ENCODE results near the gene NT5E. TPM values are rescaled to one million over a fixed set of nuclear protein-coding genes. Genes with fewer than 3 reads are reported as not detected.

The NT5E gene
- total RNA-seq, 2 donors from 2014 or later, result 1.5 to 5.1 TPM

- Mint-ChIP-seq H3K36me3 (ENCODE audit: low read depth) (no peaks in the 10 kb centered on the region), H3K4me3 (no peak overlapping the region), H3K27me3 (no peaks in the 10 kb centered on the region), H3K27ac (no peak overlapping the region), H3K4me1 (no peaks in the 10 kb centered on the region)
- DNase-seq, result no peak
- H3K9me3 ChIP-seq (ENCODE audit: control insufficient read depth, low read length, poor library complexity, severe bottlenecking), result no peaks in the 10 kb centered on the region
- ATAC-seq, result no peak
Observed at GRCh38 chr6:85431271-85431670, 18.6 kb upstream of the NT5E start.

DNA sequence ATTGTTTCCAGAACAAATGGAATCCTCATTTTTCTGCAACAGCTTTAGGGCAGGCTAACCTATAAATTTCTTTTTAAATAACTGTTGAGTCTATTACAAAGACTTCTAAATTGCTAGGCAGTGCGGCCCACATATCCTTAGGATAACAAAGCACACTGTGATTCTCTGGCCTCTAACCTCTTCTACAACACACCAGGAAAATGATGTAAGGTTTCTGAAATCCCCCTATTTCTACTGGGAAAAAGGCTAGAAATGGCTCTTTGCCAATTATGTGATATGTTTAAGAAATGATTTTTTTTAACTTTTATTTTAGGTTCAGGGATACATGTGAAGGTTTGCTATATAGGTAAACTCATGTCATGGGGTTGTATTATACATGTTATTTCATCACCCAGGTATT, 17.3 kb upstream of the NT5E start:
- Mint-ChIP-seq H3K4me1 (no peaks in the 10 kb centered on the region), H3K27ac (no peak overlapping the region), H3K4me3 (no peak overlapping the region), H3K36me3 (ENCODE audit: low read depth) (no peaks in the 10 kb centered on the region), H3K27me3 (no peaks in the 10 kb centered on the region)
- ATAC-seq (no peak), DNase-seq (no peak)
- H3K9me3 ChIP-seq (ENCODE audit: control insufficient read depth, low read length, poor library complexity, severe bottlenecking), result no peaks in the 10 kb centered on the region

DNA sequence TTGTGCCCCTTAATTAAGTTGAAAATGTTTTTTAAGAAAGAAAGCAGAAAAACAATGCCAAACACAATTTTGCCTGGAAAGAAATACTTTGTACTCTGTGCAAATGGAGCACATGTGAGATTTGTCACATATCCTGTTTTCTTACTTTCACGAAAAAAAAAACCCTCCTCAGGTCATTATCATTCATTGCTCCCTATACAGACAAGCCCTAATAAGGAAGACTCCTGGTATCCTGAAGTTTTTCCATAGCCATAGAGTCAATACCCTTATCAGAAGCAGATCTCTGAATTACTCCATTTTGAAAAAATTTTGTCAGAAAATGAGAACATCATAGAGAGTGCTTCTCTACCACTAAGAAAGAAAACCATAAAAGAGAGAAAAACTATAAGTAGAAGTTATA, 14.0 kb upstream of the NT5E start:
- ATAC-seq (no peak), DNase-seq (no peak)
- no peak overlapping the region for H3K4me3 Mint-ChIP-seq
- no peaks in the 10 kb centered on the region for H3K27me3 Mint-ChIP-seq
- H3K4me1 Mint-ChIP-seq, result no peaks in the 10 kb centered on the region
- H3K27ac Mint-ChIP-seq, result no peak overlapping the region
- no peaks in the 10 kb centered on the region for H3K9me3 ChIP-seq (ENCODE audit: control insufficient read depth, low read length, poor library complexity, severe bottlenecking)
- H3K36me3 Mint-ChIP-seq (ENCODE audit: low read depth), result no peaks in the 10 kb centered on the region

- Mint-ChIP-seq H3K4me3 (no peak overlapping the region), H3K27me3 (no peaks in the 10 kb centered on the region), H3K27ac (no peak overlapping the region), H3K4me1 (no peaks in the 10 kb centered on the region), H3K36me3 (ENCODE audit: low read depth) (no peaks in the 10 kb centered on the region)
- no peak for ATAC-seq
- DNase-seq, result no peak
- no peaks in the 10 kb centered on the region for H3K9me3 ChIP-seq (ENCODE audit: control insufficient read depth, low read length, poor library complexity, severe bottlenecking)
Observed at GRCh38 chr6:85436411-85436810, 13.5 kb upstream of the NT5E start.

DNA sequence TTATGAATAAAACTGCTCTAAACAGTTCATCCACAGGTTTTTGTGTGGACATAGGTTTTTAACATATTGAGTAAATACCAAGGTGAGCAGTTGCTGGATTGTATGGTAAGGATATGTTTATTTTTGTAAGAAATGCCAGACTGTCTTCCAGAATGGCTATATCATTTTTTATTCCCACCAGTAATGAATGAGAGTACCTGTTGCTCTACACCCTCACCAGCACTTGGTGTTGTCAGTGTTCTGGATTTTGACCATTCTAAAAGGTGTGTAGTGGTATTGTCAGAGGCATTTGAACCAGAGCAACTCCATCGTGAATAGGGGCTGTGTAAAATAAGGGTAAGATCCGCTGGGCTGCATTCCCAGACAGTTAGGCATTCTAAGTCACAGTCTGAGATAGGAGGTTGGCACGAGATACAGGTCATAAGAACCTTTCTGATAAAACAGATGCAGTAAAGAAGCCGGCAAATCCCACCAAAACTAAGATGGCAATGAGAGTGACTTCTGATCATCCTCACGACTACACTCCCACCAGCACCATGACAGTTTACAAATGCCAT, 12.9 kb upstream of the NT5E start:
- DNase-seq (no peak), ATAC-seq (no peak)
- H3K27me3 Mint-ChIP-seq, result no peaks in the 10 kb centered on the region
- no peaks in the 10 kb centered on the region for H3K9me3 ChIP-seq (ENCODE audit: control insufficient read depth, low read length, poor library complexity, severe bottlenecking)
- no peak overlapping the region for H3K4me3 Mint-ChIP-seq
- no peak overlapping the region for H3K27ac Mint-ChIP-seq
- no peaks in the 10 kb centered on the region for H3K36me3 Mint-ChIP-seq (ENCODE audit: low read depth)
- no peaks in the 10 kb centered on the region for H3K4me1 Mint-ChIP-seq

- Mint-ChIP-seq H3K27ac (no peak overlapping the region), H3K36me3 (ENCODE audit: low read depth) (peaks cover 4% of the 10 kb centered on the region), H3K27me3 (peaks cover 20% of the 10 kb centered on the region), H3K4me3 (no peak overlapping the region), H3K4me1 (peaks cover 4% of the 10 kb centered on the region)
- no peak for ATAC-seq
- DNase-seq, result no peak
- H3K9me3 ChIP-seq (ENCODE audit: control insufficient read depth, low read length, poor library complexity, severe bottlenecking), result no peaks in the 10 kb centered on the region
Observed at GRCh38 chr6:85443349-85444117, 6.3 kb upstream of the NT5E start.

- peak overlapping the region; percentile 21 for H3K27ac Mint-ChIP-seq
- DNase-seq (no peak), ATAC-seq (peak; percentile 51)
- peaks cover 72% of the 10 kb centered on the region for H3K27me3 Mint-ChIP-seq
- H3K9me3 ChIP-seq (ENCODE audit: control insufficient read depth, low read length, poor library complexity, severe bottlenecking), result no peaks in the 10 kb centered on the region
- peaks cover 22% of the 10 kb centered on the region for H3K4me1 Mint-ChIP-seq
- peaks cover 6% of the 10 kb centered on the region for H3K36me3 Mint-ChIP-seq (ENCODE audit: low read depth)
- peak overlapping the region; percentile 78 for H3K4me3 Mint-ChIP-seq
Observed at GRCh38 chr6:85449388-85449817, 480 bp upstream of the NT5E start.

GRCh38 chr6:85451565-85452306, 1.9 kb downstream of the NT5E start:
- Mint-ChIP-seq H3K4me1 (peaks cover 22% of the 10 kb centered on the region), H3K36me3 (ENCODE audit: low read depth) (peaks cover 10% of the 10 kb centered on the region), H3K27me3 (peaks cover 85% of the 10 kb centered on the region), H3K4me3 (peak overlapping the region; percentile 93), H3K27ac (peak overlapping the region; percentile 34)
- no peaks in the 10 kb centered on the region for H3K9me3 ChIP-seq (ENCODE audit: control insufficient read depth, low read length, poor library complexity, severe bottlenecking)
- ATAC-seq (no peak), DNase-seq (no peak)

- peaks cover 22% of the 10 kb centered on the region for H3K4me1 Mint-ChIP-seq
Observed at GRCh38 chr6:85452441-85452881, 2.6 kb downstream of the NT5E start.

GRCh38 chr6:85453052-85453451, 3.2 kb downstream of the NT5E start:
- no peaks in the 10 kb centered on the region for H3K9me3 ChIP-seq (ENCODE audit: control insufficient read depth, low read length, poor library complexity, severe bottlenecking)
- Mint-ChIP-seq H3K27ac (no peak overlapping the region), H3K4me1 (peaks cover 19% of the 10 kb centered on the region), H3K4me3 (no peak overlapping the region), H3K36me3 (ENCODE audit: low read depth) (peaks cover 6% of the 10 kb centered on the region), H3K27me3 (peaks cover 88% of the 10 kb centered on the region)
- ATAC-seq (no peak), DNase-seq (no peak)

More at GRCh38 chr6:85452441-85452881, 2.6 kb downstream of the NT5E start:
- Mint-ChIP-seq H3K36me3 (ENCODE audit: low read depth) (peaks cover 10% of the 10 kb centered on the region), H3K27ac (no peak overlapping the region), H3K4me3 (peak overlapping the region; percentile 68), H3K27me3 (peaks cover 91% of the 10 kb centered on the region)
- ATAC-seq, result no peak
- DNase-seq, result no peak
- no peaks in the 10 kb centered on the region for H3K9me3 ChIP-seq (ENCODE audit: control insufficient read depth, low read length, poor library complexity, severe bottlenecking)

DNA sequence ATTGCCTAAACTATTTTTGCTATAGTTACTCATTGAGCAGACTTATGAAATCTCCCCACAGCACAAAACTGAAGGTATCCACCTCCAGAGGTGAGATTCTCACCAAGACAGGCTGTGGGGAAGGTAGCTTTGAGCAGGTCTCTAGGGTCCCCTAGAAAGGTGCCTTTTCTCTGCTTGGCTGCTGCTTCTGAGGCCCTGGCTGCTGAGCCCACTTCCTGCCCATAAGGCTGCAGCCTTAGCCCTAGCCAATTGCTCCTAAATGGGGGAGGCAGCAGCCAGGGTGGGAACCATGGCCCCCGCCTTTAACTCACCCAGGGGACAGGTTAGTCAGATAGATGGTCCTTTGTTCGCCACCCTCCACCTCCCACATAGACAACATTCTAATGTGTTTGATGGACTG, 3.6 kb downstream of the NT5E start:
- Mint-ChIP-seq H3K36me3 (ENCODE audit: low read depth) (peaks cover 6% of the 10 kb centered on the region), H3K4me1 (peaks cover 22% of the 10 kb centered on the region), H3K4me3 (no peak overlapping the region), H3K27me3 (peaks cover 88% of the 10 kb centered on the region), H3K27ac (no peak overlapping the region)
- DNase-seq (no peak), ATAC-seq (no peak)
- H3K9me3 ChIP-seq (ENCODE audit: control insufficient read depth, low read length, poor library complexity, severe bottlenecking), result no peaks in the 10 kb centered on the region

- ATAC-seq (no peak), DNase-seq (no peak)
- Mint-ChIP-seq H3K4me1 (peaks cover 12% of the 10 kb centered on the region), H3K27ac (no peak overlapping the region), H3K4me3 (no peak overlapping the region), H3K27me3 (peaks cover 76% of the 10 kb centered on the region), H3K36me3 (ENCODE audit: low read depth) (peaks cover 6% of the 10 kb centered on the region)
- H3K9me3 ChIP-seq (ENCODE audit: control insufficient read depth, low read length, poor library complexity, severe bottlenecking), result no peaks in the 10 kb centered on the region
Observed at GRCh38 chr6:85455471-85456026, 5.7 kb downstream of the NT5E start.

DNA sequence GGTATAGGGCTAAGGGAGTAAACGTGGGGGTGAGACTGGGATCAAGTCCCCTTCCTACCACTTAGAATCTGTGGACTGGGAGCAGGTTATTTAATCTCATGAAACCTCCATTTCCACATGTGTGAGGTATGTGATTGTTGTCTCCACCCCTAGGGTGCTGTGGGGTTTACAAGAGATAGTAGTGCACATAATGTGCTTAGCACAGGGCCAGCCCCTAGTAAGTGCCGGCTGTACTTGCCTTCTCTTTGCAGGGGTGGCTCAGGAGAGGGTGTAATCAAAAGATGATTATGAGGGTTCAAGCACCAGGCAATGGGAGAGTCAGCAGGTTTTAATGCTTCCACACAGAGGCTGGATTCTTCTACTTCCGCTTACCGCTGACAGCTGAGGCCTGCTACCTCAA, 6.9 kb downstream of the NT5E start:
- H3K9me3 ChIP-seq (ENCODE audit: control insufficient read depth, low read length, poor library complexity, severe bottlenecking), result no peaks in the 10 kb centered on the region
- Mint-ChIP-seq H3K36me3 (ENCODE audit: low read depth) (peaks cover 6% of the 10 kb centered on the region), H3K27ac (no peak overlapping the region), H3K4me3 (no peak overlapping the region), H3K27me3 (peaks cover 64% of the 10 kb centered on the region), H3K4me1 (peaks cover 6% of the 10 kb centered on the region)
- ATAC-seq (no peak), DNase-seq (no peak)
